Panc1 (cell line): Measurements from ENCODE around the gene AP3M1. TPM values are rescaled to one million over a fixed set of nuclear protein-coding genes. Genes with fewer than 3 reads are reported as not detected.
A peak's percentile ranks its signal among the peaks of the same experiment; 100 is the strongest.

Experiments
- ATAC-seq: fragments of 200-7000 bp; cut with Tn5 transposase; 2 replicates; pipeline ENCODE4 v1.9.1; 2020; ENCODE audit warnings: mild to moderate bottlenecking, moderate library complexity
- BruUV-seq: library from RNA; stranded (reverse); fragments of 400-500 nt; replicated peaks from 2 replicates; lab custom pipeline; 2021; lab: Mats Ljungman, UMichigan
- CTCF ChIA-PET: fragments of 300-600 bp; sonication (Branson Sonifier 250); formaldehyde crosslinking; loops from one replicate; lab custom pipeline; 2022; ENCODE audit warnings: antibody characterized with exemption; lab: Charles Lee
- POLR2A ChIA-PET: fragments of 300-600 bp; sonication (Branson Sonifier 250); formaldehyde crosslinking; loops from one replicate; lab custom pipeline; 2022; ENCODE audit warnings: antibody characterized with exemption; lab: Charles Lee
- DNase-seq: peaks from one replicate; pipeline ENCODE4 v3.0.0-alpha.2; 2010; ENCODE audit warnings: low read depth, low spot score
- H3K27ac ChIP-seq: 2 replicates; pipeline ENCODE4 v1.5.1; 2011; ENCODE audit warnings: mild to moderate bottlenecking, low read length, inconsistent platforms
- H3K27me3 ChIP-seq: fragments of 200-500 bp; sonication (Bioruptor generic); 2 replicates; pipeline ENCODE4 v1.6.0; 2014; ENCODE audit warnings: low read length, inconsistent platforms; ENCODE audit not compliant: control insufficient read depth, insufficient read depth
- H3K36me3 ChIP-seq: fragments of 200-500 bp; sonication (Bioruptor generic); 2 replicates; pipeline ENCODE4 v1.5.1; 2014; ENCODE audit warnings: inconsistent platforms, mild to moderate bottlenecking, low read length, moderate library complexity; ENCODE audit not compliant: control insufficient read depth, insufficient read depth
- H3K4me1 ChIP-seq: 2 replicates; pipeline ENCODE4 v1.5.1; 2011; ENCODE audit warnings: inconsistent platforms, mild to moderate bottlenecking, low read length, moderate library complexity; ENCODE audit not compliant: control insufficient read depth, insufficient read depth
- H3K4me3 ChIP-seq, 2 experiments: 2 replicates each; pipeline ENCODE4 v1.5.1; 2011 to 2012; ENCODE audit warnings: low read depth in 2 of 2, low read length in 2 of 2, mild to moderate bottlenecking in 2 of 2, inconsistent platforms in 1 of 2, moderate library complexity in 1 of 2
- H3K9me3 ChIP-seq: fragments of 200-500 bp; sonication (Bioruptor generic); 2 replicates; pipeline ENCODE4 v1.5.1; 2014; ENCODE audit warnings: low read depth, mild to moderate bottlenecking, inconsistent platforms, low read length, moderate library complexity; ENCODE audit not compliant: control insufficient read depth, insufficient read depth
- POLR2AphosphoS5 ChIP-seq: IDR thresholded peaks from 2 replicates; pipeline ENCODE4 v1.6.1; 2012; ENCODE audit warnings: mild to moderate bottlenecking, low read depth, low read length, moderate library complexity
- SIN3A ChIP-seq: IDR thresholded peaks from 2 replicates; pipeline ENCODE4 v1.6.1; 2012; ENCODE audit warnings: low read depth, mild to moderate bottlenecking, low read length, moderate library complexity, borderline replicate concordance; ENCODE audit not compliant: insufficient read depth
- TCF7L2 ChIP-seq: IDR thresholded peaks from 2 replicates; pipeline ENCODE4 v1.6.1; 2011; ENCODE audit warnings: mild to moderate bottlenecking, low read depth, low read length, inconsistent platforms
- in situ Hi-C: cut with HindIII; loops from 2 replicates; pipeline ENCODE4 v1.10.0; 2016; ENCODE audit warnings: low sequenced_read_pairs, low pct_unique_long_range_greater_than_20kb
- intact Hi-C: fragments of 100-400 bp; cut with micrococcal nuclease; formaldehyde crosslinking; loops from one replicate; pipeline ENCODE4 v1.10.0; 2022; ENCODE audit not compliant: unreplicated experiment
- total RNA-seq: library from RNA; stranded (reverse); gene quantifications from one replicate; pipeline ENCODE4 v1.2.1, GENCODE V29; 2021; ENCODE audit not compliant: unreplicated experiment
- TF ChIP-seq, protein P1 (sequence below): fragments of 450-650 bp; IDR thresholded peaks from 2 replicates; pipeline ENCODE4 v1.5.1; 2017; ENCODE audit warnings: mild to moderate bottlenecking
- TF ChIP-seq, protein P2 (sequence below), 2 experiments: IDR thresholded peaks; 2 replicates each; pipeline ENCODE4 v1.6.1; 2011 to 2012; ENCODE audit warnings: low read depth in 2 of 2, control low read depth in 1 of 2, low read length in 1 of 2, mild to moderate bottlenecking in 1 of 2, moderate library complexity in 1 of 2; ENCODE audit not compliant: insufficient read depth in 1 of 2

AP3M1 gene
- total RNA-seq, 1 experiment from 2014 or later = 51.5 TPM

GRCh38 chr10:74084955-74085354 is 65.7 kb downstream of the AP3M1 start:
- CTCF ChIA-PET = no interaction called here

GRCh38 chr10:74083304-74083703 is 67.3 kb downstream of the AP3M1 start:
- 0 out of 2 replicates have a peak overlapping the region, but pooled peaks have one; percentile 5 for H3K27ac ChIP-seq
- H3K27me3 ChIP-seq = no peaks in the 10 kb centered on the region
- DNase-seq (no peak), ATAC-seq (no peak)
- BruUV-seq = no TSS peak
- intact Hi-C loops = no loop called here
- ChIA-PET CTCF (no interaction called here), POLR2A (no interaction called here)
- no peaks in the 10 kb centered on the region for H3K9me3 ChIP-seq
- H3K4me1 ChIP-seq = peaks cover 32% of the 10 kb centered on the region
- H3K4me3 ChIP-seq = no peak overlapping the region
- in situ Hi-C loops = no loop called here
- TF ChIP-seq TCF7L2 = no peak
- no peak for TF ChIP-seq POLR2AphosphoS5
- H3K36me3 ChIP-seq = peaks cover 52% of the 10 kb centered on the region

More at GRCh38 chr10:74084955-74085354, 65.7 kb downstream of the AP3M1 start:
- Histone ChIP-seq H3K27me3 (no peaks in the 10 kb centered on the region), H3K9me3 (no peaks in the 10 kb centered on the region), H3K4me3 (no peak overlapping the region), H3K4me1 (peaks cover 15% of the 10 kb centered on the region), H3K27ac (no peak overlapping the region), H3K36me3 (peaks cover 60% of the 10 kb centered on the region)
- in situ Hi-C loops = no loop called here
- no TSS peak for BruUV-seq
- intact Hi-C loops = no loop called here
- DNase-seq (no peak), ATAC-seq (no peak)
- POLR2A ChIA-PET = no interaction called here
- TF ChIP-seq TCF7L2 (no peak), SIN3A (no peak), POLR2AphosphoS5 (no peak)
- TF ChIP-seq, protein P1, sequence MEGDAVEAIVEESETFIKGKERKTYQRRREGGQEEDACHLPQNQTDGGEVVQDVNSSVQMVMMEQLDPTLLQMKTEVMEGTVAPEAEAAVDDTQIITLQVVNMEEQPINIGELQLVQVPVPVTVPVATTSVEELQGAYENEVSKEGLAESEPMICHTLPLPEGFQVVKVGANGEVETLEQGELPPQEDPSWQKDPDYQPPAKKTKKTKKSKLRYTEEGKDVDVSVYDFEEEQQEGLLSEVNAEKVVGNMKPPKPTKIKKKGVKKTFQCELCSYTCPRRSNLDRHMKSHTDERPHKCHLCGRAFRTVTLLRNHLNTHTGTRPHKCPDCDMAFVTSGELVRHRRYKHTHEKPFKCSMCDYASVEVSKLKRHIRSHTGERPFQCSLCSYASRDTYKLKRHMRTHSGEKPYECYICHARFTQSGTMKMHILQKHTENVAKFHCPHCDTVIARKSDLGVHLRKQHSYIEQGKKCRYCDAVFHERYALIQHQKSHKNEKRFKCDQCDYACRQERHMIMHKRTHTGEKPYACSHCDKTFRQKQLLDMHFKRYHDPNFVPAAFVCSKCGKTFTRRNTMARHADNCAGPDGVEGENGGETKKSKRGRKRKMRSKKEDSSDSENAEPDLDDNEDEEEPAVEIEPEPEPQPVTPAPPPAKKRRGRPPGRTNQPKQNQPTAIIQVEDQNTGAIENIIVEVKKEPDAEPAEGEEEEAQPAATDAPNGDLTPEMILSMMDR = no peak
- TF ChIP-seq, protein P2, sequence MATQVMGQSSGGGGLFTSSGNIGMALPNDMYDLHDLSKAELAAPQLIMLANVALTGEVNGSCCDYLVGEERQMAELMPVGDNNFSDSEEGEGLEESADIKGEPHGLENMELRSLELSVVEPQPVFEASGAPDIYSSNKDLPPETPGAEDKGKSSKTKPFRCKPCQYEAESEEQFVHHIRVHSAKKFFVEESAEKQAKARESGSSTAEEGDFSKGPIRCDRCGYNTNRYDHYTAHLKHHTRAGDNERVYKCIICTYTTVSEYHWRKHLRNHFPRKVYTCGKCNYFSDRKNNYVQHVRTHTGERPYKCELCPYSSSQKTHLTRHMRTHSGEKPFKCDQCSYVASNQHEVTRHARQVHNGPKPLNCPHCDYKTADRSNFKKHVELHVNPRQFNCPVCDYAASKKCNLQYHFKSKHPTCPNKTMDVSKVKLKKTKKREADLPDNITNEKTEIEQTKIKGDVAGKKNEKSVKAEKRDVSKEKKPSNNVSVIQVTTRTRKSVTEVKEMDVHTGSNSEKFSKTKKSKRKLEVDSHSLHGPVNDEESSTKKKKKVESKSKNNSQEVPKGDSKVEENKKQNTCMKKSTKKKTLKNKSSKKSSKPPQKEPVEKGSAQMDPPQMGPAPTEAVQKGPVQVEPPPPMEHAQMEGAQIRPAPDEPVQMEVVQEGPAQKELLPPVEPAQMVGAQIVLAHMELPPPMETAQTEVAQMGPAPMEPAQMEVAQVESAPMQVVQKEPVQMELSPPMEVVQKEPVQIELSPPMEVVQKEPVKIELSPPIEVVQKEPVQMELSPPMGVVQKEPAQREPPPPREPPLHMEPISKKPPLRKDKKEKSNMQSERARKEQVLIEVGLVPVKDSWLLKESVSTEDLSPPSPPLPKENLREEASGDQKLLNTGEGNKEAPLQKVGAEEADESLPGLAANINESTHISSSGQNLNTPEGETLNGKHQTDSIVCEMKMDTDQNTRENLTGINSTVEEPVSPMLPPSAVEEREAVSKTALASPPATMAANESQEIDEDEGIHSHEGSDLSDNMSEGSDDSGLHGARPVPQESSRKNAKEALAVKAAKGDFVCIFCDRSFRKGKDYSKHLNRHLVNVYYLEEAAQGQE (IDR thresholded peaks at IDR 0.05; ENCODE audit: insufficient read depth in 1 of 2, low read depth in 2 of 2, low read length in 1 of 2) = no peak
